DMS153 treated with DMSO at 0.1 percent for 48 hours (cell line): ENCODE data around the gene CDK18.

Source experiments
- DNase-seq: peaks from one replicate; lab custom pipeline; 2025; ENCODE audit not compliant: unreplicated experiment; lab: John Stamatoyannopoulos, UW

The CDK18 gene

DNA sequence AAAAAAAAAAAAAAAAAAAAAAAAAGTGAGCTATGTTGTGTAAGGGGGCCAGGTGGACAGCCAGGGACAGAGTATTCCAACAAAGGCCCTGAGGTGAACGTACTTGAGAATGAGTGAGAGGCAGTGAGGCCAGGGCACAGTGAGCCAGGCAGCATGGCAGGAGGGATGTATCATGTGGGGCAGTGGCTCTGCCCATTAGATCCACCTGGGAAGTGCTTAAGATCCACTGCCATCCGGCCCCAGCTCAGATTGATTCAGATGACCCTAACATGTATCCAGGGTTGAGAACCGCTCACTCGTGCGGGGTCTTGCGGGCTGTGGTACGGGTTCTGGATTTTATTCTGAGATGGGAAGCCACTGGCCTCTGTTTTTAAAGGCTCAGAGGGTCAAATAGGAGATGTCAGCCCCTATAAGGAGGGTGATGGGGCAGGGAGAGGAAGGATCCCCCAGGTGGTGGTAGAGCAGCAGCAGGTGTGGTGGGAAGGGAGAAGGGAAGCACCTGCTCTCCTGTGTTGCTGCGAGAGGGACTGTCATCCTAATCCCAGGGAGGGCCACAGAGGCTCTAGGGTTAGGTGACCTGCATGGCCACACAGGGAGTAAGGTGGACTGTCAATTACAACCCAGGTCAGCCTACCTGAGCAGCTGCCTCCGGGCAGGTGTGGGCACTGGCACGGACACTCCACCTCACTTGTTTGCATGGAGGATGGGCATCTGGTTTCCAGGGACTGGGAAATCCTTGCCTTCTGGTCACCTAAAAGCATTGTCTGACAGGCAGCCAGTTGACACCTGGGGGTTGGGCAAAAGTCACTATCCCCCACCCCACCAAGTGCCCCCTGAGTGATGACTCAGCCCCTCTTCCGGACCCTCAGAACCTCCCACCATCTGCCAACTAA lies 31.6 kb downstream of the CDK18 start:
- DNase-seq = no peak

DNA sequence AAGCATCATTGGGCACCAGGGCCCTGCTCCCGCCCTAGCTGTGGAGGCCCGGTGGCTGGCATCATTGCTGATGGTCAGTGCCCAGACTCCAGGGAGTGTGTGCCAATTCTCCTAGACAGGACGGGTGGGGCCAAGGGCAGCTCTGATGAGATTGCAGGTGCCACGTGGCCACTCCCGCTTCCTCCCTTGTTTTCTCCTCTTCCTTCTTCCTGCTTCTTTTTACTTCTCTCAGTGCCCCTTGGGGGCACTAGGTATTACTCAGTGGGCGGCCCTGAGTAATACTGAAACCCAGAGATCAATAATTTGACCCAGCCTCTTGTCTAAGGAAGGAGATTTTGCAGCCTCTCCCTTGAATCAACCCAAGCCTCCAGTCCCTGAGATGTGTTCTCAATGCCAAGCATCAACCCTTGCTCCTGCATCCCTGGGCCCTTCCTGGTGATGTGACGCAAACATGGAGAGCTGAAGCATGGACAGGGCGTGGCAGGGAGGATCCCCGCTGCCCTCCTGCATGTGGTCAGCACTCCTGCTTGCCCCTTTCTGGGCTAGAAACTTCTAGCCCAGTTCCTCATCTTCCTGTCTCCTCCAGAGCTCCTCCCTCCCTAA lies 32.4 kb downstream of the CDK18 start:
- no peak for DNase-seq

DNA sequence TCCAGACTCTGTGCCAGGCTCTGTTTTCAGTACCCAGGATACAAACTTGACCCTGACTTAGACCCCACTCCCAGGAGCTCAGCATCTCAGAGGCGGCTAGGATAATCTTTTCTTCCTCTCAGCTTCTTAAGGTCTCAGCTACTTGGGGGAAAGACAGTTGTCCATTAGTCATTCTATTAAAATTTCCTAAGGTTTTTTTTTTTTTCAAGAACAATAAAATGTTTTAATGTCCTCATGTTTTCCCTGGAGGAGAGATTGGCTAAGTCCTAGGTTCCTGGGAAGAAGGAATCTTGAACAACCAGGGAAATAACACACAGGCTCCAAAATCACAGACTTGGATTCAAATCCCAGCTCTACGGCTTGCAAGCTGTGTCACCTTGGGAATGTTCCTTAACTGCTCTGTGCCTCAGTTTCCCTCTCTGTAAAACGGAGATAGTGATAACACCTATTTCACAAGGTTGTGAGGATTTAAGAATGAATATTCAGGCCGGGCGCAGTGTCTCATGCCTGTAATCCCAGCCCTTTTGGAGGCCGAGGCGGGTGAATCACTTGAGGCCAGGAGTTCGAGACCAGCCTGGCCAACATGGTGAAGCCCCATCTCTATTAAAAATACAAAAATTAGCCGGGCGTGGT lies 33.0 kb downstream of the CDK18 start:
- DNase-seq = no peak

DNA sequence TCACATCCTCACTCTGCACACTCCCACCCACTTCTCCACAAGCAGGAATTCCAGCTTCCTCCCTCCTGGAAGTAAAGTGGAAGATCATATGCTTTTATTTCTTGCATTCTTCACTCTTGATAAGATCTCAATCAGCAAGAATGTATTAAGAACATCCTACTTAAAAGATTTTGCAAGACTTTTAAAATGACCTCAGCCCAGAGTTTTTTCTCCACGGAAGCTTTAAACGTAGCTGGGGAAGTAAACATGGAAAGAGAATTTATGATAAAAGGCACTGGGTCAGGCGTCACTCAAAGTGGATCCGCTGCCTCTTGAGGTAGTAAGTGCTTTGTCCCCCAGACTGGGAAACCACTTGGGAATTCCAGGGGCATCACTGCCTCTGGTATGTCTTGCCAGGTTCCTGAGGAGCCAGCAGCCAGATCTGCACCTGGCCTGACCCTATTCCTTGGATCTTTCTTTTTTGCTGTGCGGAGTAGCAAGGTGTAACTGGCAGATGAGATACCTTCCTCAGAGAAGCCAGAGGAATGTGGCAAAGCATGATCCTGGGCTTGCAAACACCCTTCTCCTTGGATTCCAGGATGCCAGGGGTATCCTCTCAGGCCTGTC lies 33.9 kb downstream of the CDK18 start:
- no peak for DNase-seq

DNA sequence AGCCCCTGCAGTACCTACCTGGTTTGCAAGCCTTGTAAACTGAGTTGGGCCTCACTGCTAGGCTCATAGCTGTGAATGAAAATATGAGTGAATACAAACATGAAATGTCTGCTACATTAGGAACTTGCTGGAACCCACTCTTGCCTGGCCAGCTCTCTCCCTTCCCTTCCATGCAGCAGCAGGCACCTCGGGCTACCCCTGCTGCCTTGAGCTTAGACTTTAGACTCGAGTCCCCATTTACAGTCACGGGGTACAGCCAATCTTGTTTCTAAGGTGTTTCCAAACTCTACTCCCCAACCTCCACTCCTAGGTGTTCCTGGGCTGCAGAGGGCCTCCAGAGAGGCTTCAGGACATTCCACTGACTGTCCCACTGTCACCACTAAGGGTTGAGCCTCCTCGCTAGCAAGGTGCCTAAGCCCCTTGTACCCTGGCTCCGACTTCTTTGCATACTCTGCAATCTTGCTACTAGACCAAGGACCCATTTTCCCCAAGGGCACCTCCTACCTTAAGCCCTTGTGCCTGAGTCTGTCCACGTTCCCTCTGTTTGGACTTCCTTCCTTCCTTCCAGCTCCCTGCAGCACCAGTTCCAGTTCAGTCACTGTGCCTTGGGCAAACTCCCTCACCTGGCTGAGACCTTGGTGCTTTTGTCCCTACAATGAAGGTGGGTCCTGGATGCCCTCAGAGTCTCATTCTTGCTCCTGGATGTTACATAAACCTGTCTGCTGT lies 36.9 kb downstream of the CDK18 start:
- DNase-seq = no peak

DNA sequence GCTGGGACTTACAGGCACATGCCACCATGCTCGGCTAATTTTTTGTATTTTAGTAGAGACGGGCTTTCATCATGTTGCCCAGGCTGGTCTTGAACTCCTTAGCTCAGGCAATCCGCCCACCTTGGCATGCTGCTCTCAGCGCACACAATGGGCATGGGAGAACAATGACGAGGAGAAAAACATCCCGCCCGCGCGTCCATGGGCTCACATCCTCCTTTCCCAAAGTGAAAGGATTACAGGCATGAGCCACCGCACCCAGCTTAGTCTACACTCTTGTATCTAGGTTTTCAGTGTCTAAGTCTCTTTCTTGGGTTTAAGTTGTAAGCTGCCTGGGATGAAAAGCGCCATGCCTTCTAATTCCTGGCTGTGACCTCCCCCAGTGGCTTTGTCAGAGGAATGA lies 37.9 kb downstream of the CDK18 start:
- no peak for DNase-seq

DNA sequence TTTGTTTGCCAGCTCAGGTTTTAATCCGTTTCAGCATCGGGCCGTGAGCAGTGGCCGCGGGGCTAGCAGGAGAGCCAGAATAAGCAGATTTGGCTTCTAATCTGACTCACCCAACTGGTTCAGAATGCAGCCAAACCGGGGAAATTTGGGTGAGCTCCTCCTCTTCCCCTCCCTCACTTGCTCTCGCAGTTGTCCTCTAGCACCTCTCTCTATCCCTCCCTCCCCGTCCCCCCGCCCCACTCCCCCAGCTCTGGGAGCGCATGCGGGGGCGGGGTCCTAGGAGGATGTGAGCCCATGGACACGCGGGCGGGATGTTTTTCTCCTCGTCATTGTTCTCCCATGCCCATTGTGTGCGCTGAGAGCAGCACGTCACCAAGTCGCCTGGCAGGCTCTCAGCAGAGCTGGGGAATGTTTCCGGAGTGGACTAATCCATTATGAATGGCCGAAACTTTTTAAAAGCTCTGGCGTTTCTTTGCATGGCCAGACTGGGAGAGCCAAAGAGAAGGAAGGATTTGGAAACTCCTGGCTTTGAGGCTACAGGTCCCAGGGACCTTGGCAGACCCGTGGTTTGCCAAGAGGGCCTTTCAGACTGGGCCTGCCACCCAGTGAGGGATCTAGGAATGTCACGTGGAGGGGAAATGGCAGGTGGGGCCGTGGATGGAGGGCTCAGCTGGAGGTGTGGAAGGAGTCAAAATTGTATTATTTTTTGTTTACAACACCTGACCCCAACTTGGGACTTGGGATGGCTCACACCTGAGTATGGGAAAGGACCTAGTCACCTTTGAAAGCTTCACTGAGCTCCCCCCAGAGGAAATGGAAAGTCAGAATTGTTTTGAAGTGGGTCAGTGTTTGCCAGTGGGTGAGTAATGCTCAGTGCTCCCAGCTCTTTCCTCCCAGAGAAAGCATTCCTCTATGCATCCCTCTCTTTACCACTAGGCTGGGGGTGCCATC lies 39.2 kb downstream of the CDK18 start:
- DNase-seq = peak; percentile 57

DNA sequence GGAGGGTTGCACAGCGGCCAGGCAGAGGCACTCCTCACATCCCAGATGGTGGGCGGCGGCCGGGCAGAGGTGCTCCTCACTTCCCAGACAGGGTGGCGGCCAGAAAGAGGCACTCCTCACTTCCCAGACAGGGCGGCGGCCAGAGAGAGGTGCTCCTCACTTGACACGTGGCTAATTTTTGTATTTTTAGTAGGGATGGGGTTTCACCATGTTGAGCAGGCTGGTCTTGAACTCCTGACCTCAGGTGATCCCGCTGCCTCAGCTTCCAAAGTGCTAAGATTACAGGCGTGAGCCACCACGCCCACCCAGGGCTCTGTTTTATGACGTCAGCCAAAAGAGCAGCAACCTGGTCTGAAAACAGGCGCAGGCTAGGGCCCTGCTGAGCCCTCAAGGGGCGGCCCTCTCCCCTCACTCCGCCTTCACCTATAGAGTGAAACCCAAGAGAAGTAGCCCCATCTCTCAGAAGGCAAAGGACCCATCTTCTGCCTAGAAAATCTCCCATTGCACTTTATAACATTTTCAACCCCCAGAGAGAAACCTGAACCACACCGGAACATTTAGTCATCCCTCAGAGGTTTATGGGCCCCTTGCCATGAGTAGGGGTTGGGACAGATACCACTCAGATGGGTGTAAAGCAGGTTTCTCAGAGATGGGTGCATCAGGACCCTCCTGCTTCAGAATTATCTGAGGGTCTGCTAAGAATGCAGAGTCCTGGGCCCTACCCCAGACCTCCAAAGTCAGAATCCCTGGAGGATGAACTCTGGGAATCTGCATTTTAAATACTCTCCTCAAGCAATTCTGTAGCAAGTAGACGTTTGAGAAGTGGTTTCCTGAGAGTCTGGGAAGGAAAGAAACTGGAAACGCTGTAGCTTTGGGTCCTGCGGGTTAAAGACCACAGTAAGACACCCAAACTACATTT lies 40.8 kb downstream of the CDK18 start:
- DNase-seq = no peak

DNA sequence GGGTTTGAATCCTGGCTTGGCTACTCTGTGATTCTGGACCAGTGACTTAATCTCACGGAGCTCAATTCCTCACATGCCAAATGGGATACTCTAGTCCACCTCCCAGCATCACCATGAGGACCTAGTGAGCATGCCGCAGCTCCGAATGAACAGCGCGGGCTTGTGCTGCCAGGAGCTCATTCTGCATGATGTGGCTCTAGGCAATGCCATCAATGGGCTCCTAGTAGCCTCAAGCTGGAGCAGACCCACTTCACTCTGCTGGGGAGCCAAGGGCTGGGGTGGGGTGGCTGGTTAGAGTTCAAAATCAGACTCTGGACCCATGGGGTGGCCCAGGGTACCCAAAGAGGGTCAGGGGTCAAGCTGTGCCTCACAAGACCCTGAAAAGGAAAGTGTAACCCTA lies 41.5 kb downstream of the CDK18 start:
- no peak for DNase-seq

DNA sequence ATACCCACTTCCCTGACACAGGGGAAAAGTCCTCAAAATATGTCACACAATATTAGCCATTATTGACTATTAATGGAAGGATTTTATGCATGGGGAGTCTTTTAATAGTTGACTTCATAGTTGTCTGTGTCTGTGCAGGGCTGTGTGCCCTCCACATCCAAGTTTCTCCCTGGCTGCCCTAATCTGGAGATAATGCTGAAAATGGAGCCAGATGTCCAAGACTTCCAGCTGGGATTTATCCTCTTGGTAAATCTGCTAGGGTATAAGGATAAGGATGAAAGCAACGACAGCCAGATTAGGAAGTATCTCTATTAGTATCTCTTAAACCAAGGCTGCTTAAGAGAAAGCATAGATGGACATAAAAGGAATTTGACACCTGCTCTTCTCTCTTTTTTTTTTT lies 42.1 kb downstream of the CDK18 start:
- no peak for DNase-seq

DNA sequence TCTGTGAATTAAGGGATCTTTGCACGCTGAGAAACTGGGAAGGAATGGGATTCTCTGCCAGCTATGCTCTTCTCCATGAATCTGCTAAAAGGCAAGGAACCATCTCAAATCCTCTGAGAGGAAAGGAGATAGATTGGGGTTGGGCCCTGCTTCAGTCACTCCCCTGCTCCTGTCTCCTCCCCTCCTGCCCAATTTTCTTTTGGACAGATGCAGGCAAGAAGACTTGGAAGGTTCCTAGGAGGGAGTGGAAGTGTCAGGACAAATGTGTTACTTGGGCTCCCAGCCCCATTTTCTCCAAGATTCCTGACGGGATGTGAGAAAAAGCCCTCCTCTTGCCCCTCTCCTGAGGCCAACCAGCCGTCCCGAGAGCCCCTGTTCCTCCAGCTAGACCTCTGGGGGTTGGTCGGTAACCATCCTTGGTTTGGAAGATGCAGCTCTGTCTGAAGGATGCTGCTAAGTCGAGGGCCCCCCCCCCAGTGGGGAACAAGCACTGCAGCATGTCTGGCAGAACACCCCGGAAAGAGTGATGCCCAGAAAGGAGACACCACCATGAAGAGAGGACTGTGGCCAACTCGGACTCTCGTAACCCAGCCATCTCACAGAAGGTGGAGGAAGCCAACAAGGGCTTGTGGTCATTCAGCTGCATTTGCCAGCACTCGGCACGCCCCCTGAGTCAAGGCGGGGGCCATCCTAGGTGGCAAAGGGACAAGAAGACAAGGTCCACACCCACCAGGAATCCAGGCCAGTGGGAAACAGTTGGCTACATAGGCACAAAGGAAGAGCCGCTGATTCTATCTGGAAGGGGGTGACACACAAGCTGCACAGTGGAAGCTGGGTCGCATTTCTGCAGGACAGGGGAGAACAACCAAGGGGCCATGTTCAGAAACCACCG lies 43.7 kb downstream of the CDK18 start:
- no peak for DNase-seq

DNA sequence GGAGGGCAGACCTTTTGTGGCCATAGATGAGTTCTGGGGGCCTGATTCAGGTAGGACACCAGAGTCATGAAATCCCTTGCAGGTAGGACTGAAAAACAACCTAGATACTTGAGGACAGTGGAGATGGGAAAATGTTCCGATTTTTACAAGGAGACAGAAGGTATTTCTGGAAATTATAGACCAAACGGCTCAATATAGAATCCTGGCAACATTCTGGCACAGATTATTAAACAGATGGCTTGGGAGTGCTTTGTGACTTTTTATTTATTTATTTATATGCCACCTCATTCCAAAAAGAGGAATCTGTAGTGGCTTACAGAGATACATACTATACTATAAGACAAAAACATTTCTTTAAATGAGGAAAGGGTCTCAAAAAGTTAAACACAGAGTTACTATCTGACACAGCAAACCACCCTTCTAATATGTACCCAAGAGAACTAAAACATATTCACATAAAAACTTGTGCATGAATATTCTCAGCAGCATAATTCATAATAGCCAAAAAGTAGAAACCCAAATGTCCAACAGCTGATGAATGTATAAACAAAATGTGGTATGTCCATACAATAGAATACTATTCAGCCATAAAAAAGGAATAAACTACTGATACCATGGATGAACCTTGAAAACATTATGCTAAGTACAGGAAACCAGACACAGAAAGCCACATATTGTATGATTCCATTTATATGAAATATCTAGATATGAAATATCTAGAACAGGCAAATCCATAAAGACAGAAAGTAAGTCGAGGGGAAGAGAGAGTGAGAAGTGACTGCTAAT lies 49.8 kb downstream of the CDK18 start:
- no peak for DNase-seq

DNA sequence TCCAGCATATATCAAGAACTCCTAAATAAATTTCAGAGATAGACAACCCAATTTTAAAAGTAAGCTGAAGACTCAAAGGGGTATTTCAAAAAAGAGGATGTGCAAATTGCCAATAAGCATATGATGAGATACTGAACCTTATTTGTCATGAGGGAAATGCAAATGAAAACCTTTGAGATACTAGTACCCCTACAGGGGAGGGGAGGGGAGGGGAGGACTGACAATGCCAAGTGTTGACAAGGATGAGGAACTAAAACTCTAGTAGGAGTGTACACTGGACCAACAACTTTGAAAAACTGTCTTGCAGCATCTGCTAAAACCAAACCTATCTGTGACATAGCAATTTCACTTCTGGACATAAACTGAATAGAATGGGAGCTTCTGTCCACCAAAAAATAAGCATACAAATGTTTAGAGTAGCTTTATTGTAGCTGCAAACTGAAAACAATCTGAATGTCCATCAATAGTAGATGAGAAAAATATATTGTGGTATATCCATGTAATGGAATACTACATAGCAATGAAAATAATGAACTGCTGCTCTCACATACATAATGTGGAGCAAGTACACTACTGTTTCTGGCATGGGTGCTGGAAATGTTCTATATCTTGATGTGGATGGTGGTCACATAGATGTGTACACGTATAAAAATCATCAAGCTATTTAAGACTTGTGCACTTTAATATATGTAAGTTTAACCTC lies 57.2 kb downstream of the CDK18 start:
- DNase-seq = no peak

DNA sequence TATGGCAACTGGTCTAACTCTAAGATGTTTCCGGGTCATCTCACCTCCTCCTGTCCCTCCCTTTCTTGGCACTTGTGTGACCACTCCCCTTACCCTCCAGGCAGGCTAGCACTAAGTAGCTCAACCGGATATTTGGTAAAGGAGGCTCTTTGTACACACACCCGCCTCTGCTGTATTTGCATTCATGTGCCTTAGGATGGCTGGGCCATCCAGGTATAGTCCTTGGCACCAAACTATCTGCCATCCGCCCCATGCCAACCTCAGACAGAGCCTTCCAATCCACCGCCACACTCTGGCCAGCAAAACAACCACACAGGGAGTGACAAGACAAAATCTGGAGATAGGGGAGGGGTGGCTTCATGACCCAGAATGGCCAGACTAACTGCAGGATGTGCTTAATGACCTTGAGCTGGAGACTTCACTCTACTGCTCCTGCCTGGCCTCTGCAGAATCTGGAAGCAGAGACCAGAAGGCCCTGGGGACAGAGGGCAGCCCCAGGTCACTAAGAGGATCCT lies 59.5 kb downstream of the CDK18 start:
- DNase-seq = peak; percentile 21

DNA sequence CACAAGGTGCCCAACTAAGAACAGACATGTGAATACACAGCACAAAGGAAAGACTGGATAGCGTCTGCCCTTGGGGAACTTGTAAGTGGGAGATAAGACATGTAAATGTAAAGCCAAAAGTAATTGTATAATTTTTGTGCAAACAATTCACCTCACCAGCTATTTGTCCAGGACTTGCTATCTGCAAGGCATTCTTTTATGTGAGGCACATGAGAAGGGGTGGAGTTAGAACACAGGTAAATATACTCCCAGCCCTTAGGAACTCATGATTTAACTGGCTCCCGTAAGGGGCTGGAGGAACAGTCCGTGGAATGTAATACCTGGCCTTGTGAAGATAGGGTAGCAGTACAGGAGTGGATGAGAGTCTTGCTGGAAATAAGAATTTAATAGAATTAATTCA lies 61.3 kb downstream of the CDK18 start:
- peak; percentile 48 for DNase-seq

DNA sequence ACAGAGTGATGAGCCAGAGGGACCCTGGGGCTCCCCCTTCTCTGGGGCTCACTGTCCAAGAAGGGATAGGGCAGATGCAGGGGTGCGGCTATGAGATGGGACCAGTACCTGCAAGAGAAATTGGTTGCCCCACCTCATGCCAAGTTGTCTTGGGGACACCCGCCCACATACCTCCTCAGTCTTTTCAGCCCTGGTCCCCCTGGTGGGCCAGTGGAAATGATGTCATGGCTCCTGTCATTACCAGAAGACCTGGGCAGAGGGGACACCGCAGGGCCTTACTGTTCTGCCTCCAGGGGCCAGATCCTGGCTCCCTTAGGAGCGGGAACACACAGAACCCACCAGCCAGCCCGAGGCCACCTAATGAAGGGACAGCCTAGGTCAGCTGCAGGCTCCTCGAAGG lies 63.2 kb downstream of the CDK18 start:
- DNase-seq = no peak

DNA sequence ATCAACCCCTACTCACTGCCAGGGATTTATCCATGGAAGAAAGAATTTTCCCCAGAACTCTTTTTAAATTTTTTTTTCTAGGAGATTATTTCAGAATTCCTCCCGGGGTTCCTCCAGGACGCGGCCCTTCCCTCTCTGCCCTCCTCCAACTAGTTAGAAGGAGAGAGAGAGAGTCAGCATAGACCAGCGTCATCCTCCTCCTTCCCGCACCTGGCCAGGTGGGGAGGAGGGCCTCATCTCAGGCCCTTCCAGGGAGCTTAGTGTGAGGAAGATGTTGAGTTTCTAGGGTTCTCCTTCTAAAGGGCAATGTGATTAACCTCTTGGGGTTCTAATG lies 63.6 kb downstream of the CDK18 start:
- DNase-seq = no peak
